ENCODE measurements around the gene GRB2. TPM values are rescaled to one million over a fixed set of nuclear protein-coding genes. Genes with fewer than 3 reads are reported as not detected.
A peak's percentile ranks its signal among the peaks of the same experiment; 100 is the strongest.
"Not testable (repeated sequence)": the region's sequence is repeated elsewhere in the genome, so short reads cannot be mapped to it uniquely, and the experiment has no call there.

The GRB2 gene
- total and polyA plus RNA-seq, 12 donors: 23.5 to 85.5 (median 52.0) TPM

DNA sequence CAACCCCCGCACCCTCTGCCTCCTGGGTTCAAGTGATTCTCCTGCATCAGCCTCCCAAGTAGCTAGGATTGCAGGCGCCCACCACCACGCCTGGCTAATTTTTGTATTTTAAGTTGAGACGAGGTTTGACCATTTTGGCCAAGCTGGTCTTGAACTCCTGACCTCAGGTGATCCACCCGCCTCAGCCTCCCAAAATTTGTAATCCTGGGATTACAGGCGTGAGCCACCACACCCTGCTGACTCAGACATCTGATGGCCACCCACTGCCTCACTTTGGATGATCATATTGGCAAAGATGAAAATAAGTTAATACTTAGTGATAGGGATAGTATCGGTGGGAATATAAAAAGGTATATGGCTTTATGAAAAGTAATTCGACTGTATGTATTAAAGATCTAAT is 55.9 kb downstream of the GRB2 start:
- intact Hi-C loops (cut with DNase I): no loop called here
- Histone ChIP-seq H3K27ac (no peak overlapping the region), H3K4me3 (no peak overlapping the region), H3K4me1 (peaks cover 0 to 97% (median 35%) of the 10 kb centered on the region in 9 donors), H3K36me3 (no peaks in the 10 kb centered on the region), H3K27me3 (no peaks in the 10 kb centered on the region), H3K9me3 (no peaks in the 10 kb centered on the region)
- ATAC-seq (no peak), DNase-seq (no peak)
- WGBS, 2 donors: 95 to 96% methylated on average over 8 of the region's 8 CpGs
- TF ChIP-seq, protein P1, sequence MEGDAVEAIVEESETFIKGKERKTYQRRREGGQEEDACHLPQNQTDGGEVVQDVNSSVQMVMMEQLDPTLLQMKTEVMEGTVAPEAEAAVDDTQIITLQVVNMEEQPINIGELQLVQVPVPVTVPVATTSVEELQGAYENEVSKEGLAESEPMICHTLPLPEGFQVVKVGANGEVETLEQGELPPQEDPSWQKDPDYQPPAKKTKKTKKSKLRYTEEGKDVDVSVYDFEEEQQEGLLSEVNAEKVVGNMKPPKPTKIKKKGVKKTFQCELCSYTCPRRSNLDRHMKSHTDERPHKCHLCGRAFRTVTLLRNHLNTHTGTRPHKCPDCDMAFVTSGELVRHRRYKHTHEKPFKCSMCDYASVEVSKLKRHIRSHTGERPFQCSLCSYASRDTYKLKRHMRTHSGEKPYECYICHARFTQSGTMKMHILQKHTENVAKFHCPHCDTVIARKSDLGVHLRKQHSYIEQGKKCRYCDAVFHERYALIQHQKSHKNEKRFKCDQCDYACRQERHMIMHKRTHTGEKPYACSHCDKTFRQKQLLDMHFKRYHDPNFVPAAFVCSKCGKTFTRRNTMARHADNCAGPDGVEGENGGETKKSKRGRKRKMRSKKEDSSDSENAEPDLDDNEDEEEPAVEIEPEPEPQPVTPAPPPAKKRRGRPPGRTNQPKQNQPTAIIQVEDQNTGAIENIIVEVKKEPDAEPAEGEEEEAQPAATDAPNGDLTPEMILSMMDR (IDR thresholded peaks at IDR 0.05): no peak

DNA sequence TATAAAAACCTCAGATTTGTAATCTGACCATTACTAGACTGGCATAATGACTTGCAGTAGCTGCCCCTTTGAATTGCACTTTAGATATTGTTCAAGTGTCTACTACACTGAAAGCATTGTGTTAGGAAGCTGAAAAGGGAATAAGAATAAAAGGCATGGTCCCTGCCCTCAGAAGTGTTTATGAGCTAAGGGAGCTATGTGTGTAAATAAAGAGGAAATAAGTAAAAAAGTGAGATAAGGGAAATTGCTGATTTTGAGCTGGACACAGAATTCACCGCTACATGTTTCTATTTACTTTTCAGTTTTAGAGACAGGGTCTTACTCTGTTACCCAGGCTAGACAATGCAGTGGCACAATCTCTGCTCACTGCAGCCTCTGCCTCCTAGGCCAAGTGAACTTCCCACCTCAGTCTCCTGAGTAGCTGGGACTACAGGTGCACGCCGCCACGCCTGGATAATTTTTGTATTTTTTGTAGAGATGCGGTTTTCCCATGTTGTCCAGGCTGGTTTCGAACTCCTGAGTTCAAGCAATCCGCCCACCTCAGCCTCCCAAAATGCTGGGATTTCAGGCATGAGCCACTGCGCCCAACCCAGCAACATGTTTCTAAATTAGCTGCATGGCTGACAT is 57.0 kb downstream of the GRB2 start:
- H3K4me1 ChIP-seq: peaks cover 1 to 97% (median 45%) of the 10 kb centered on the region in 9 donors
- intact Hi-C loops (cut with DNase I): no loop called here
- WGBS, 2 donors: 96 to 97% methylated on average over 8 of the region's 8 CpGs

DNA sequence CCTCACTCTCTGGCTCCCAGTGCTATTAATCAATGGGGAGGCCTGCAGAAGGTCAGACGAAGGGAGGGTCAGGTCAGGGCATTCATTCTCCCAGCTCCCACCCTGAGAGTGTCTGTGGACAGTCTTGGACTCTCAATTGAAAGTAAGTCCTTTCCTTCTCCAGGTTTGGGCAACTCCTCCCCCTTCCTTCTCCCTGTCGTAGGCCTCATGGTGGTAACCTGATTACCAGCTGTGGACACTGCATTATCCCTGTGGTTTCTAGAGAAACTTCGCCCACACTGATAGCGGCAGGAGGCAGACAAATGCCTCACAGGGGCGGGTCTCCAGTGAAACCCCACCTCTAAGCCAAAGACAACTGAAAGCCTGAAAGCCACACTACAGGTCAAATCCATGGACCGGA is 58.6 kb downstream of the GRB2 start:
- DNase-seq: no peak
- intact Hi-C loops (cut with DNase I): no loop called here
- WGBS, 2 donors: 54 to 63% methylated on average over 6 of the region's 6 CpGs
- H3K27me3 ChIP-seq: no peaks in the 10 kb centered on the region
- peak overlapping the region in 1 of 10 donors; percentile 54 for H3K27ac ChIP-seq
- no peak overlapping the region for H3K4me3 ChIP-seq
- peaks cover 3 to 98% (median 53%) of the 10 kb centered on the region in 9 donors for H3K4me1 ChIP-seq
- no peaks in the 10 kb centered on the region for H3K36me3 ChIP-seq
- ATAC-seq: peak in 5 of 8 donors; percentile 15 to 29 (median 21)
- TF ChIP-seq, protein P1 (IDR thresholded peaks at IDR 0.05): no peak
- H3K9me3 ChIP-seq: no peaks in the 10 kb centered on the region

More for the DNA sequence above, 57.0 kb downstream of the GRB2 start:
- Histone ChIP-seq H3K9me3 (no peaks in the 10 kb centered on the region), H3K27ac (no peak overlapping the region), H3K4me3 (no peak overlapping the region), H3K36me3 (no peaks in the 10 kb centered on the region), H3K27me3 (no peaks in the 10 kb centered on the region)
- TF ChIP-seq, protein P1 (IDR thresholded peaks at IDR 0.05): no peak
- ATAC-seq: no peak
- no peak for DNase-seq

GRCh38 chr17:75346368-75346767 is 59.1 kb downstream of the GRB2 start:
- H3K27me3 ChIP-seq; H3K4me3 ChIP-seq; intact Hi-C loops (cut with DNase I); H3K36me3 ChIP-seq; DNase-seq; H3K9me3 ChIP-seq; ATAC-seq: not testable (repeated sequence)
- Histone ChIP-seq H3K4me1 (peaks cover 3 to 98% (median 48%) of the 10 kb centered on the region in 9 donors), H3K27ac (peak overlapping the region in 1 of 10 donors; percentile 54)
- WGBS, 2 donors: 93 to 94% methylated on average over 9 of the region's 9 CpGs

- Histone ChIP-seq H3K27ac (peak overlapping the region in 1 of 10 donors; percentile 73), H3K9me3 (no peaks in the 10 kb centered on the region), H3K4me3 (peak overlapping the region in 1 of 10 donors; percentile 6), H3K27me3 (no peaks in the 10 kb centered on the region), H3K36me3 (peaks cover 0 to 5% (median 0%) of the 10 kb centered on the region in 9 donors), H3K4me1 (peaks cover 3 to 100% (median 48%) of the 10 kb centered on the region in 9 donors)
- intact Hi-C loops (cut with DNase I): no loop called here
- ATAC-seq: peak in 1 of 8 donors; percentile 23
- TF ChIP-seq, protein P1 (IDR thresholded peaks at IDR 0.05): no peak
- DNase-seq: no peak
- WGBS, 2 donors: 55 to 64% methylated on average over 8 of the region's 8 CpGs
These were observed 59.8 kb downstream of the GRB2 start for GRCh38 chr17:75345514-75346167.
